ENCODE results near the gene PARN.

PARN gene

GRCh38 chr16:14389359-14389758 is 240.7 kb downstream of the PARN start:
- CTCF ChIA-PET: no interaction called here
- TF ChIP-seq ELF4 (IDR thresholded peaks at IDR 0.05): no peak
- TF ChIP-seq ZNF384 (IDR thresholded peaks at IDR 0.05): no peak
- no peak for TF ChIP-seq SP1 (IDR thresholded peaks at IDR 0.05)
- no peak for TF ChIP-seq PKNOX1 (IDR thresholded peaks at IDR 0.05)
- DNase-seq (ENCODE audit: extremely low spot score): no peak
- POLR2A ChIA-PET: no interaction called here

DNA sequence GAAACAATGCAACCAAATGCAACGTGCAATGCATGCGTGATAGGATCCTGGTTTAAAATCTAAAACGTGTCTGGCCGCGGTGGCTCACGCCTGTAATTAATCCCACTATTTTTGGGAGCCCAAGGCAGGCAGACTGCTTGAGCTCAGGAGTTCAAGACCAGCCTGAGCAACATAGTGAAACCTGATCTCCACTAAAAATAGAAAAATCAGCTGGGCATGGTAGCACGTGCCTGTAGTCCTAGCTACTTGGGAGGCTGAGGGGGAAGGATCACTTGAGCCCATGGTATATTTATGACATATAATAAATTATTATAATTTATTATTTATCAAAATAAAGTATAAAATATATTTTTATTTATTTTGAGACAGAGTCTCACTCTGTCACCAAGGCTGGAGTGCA is 241.8 kb downstream of the PARN start:
- ChIA-PET POLR2A (no interaction called here), CTCF (no interaction called here)
- TF ChIP-seq SUZ12 (IDR thresholded peaks at IDR 0.05) (no peak), FOXA1 (IDR thresholded peaks at IDR 0.05) (no peak), SP1 (IDR thresholded peaks at IDR 0.05) (no peak), TARDBP (IDR thresholded peaks at IDR 0.05) (no peak), FOXM1 (IDR thresholded peaks at IDR 0.05; ENCODE audit: borderline replicate concordance) (no peak), HDGF (IDR thresholded peaks at IDR 0.05; ENCODE audit: borderline replicate concordance) (no peak), ELF4 (IDR thresholded peaks at IDR 0.05) (no peak), L3MBTL2 (conservative IDR thresholded peaks at IDR 0.05) (no peak), ZNF384 (IDR thresholded peaks at IDR 0.05) (no peak), FOXK2 (IDR thresholded peaks at IDR 0.05) (no peak), NFRKB (IDR thresholded peaks at IDR 0.05) (no peak), ARNT (IDR thresholded peaks at IDR 0.05) (no peak), BHLHE40 (IDR thresholded peaks at IDR 0.05; ENCODE audit: borderline replicate concordance) (no peak), PKNOX1 (IDR thresholded peaks at IDR 0.05) (no peak), CTBP1 (IDR thresholded peaks at IDR 0.05; ENCODE audit: borderline replicate concordance) (no peak), LEF1 (IDR thresholded peaks at IDR 0.05; ENCODE audit: borderline replicate concordance) (no peak)
- DNase-seq (ENCODE audit: extremely low spot score): no peak

DNA sequence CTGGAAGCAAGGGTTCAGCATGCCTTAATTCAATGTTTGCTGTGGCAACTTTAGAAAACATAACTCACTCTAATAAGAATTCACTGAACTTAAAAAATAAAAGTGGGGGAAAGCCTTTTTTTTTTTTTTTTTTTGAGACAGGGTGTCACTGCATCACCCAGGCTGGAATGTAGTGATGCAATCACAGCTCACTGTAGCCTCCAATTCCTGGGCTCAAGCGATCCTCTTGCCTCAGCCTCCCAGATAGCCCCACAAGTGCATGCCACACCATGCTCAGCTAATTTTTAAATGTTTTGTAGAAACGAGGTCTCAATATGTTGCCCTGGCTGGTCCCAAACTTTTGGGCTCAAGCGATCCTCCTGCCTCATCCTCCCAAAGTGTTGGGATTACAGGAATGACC is 243.9 kb downstream of the PARN start:
- CTCF ChIA-PET: interaction anchor here (0.7 kb wide), 1 partner anchor 156 kb away, joined by 3 read pairs; no protein-coding TSS in a partner anchor
- no peak for DNase-seq (ENCODE audit: extremely low spot score)
- POLR2A ChIA-PET: no interaction called here
- TF ChIP-seq FOXM1 (IDR thresholded peaks at IDR 0.05; ENCODE audit: borderline replicate concordance): no peak
- TF ChIP-seq SP1 (IDR thresholded peaks at IDR 0.05): no peak
- no peak for TF ChIP-seq TARDBP (IDR thresholded peaks at IDR 0.05)
- no peak for TF ChIP-seq FOXK2 (IDR thresholded peaks at IDR 0.05)
- TF ChIP-seq CTBP1 (IDR thresholded peaks at IDR 0.05; ENCODE audit: borderline replicate concordance): no peak
- TF ChIP-seq ELF4 (IDR thresholded peaks at IDR 0.05): no peak
- TF ChIP-seq SUZ12 (IDR thresholded peaks at IDR 0.05): no peak
- no peak for TF ChIP-seq LEF1 (IDR thresholded peaks at IDR 0.05; ENCODE audit: borderline replicate concordance)

Measured in HEK293T (cell line).